ENCODE measurements around the gene DGKG.

DGKG gene

DNA sequence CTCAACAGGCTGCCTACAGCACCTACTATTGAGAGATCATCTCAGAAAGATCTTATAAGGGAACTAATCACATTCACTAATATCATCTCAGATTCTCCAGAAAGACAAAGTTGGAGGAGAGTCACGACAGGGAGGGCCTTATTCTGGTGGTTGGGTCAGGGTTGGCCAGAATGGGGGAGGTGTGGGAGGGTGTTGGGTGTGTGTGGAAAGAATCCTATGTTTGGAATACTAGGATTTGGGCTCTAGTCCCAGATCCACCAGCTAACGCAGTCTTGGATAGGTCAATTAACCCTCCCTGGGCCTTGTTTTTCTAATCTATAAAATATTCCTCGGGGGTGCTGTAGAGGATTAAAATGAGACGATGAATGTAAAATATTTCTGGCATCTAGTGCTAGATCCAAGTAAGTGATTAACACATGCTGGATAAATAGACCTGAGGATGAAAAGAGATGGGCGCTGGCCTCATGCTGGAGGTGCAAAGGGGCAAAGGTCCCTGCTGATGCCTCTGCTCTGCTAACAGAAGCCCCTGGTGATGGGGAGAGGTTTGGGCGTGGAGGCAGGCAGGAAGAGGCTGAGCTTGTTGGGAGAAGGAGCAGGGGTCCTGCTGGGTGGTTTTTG, 185.6 kb downstream of the DGKG start:
- Mint-ChIP-seq H3K4me1 (ENCODE audit: low read depth) (no peaks in the 10 kb centered on the region), H3K27ac (no peak overlapping the region), H3K27me3 (ENCODE audit: low read depth) (peaks cover 5% of the 10 kb centered on the region), H3K9me3 (no peaks in the 10 kb centered on the region), H3K36me3 (ENCODE audit: low read depth) (no peaks in the 10 kb centered on the region), H3K4me3 (no peak overlapping the region)
- DNase-seq (ENCODE audit: low spot score): no peak

DNA sequence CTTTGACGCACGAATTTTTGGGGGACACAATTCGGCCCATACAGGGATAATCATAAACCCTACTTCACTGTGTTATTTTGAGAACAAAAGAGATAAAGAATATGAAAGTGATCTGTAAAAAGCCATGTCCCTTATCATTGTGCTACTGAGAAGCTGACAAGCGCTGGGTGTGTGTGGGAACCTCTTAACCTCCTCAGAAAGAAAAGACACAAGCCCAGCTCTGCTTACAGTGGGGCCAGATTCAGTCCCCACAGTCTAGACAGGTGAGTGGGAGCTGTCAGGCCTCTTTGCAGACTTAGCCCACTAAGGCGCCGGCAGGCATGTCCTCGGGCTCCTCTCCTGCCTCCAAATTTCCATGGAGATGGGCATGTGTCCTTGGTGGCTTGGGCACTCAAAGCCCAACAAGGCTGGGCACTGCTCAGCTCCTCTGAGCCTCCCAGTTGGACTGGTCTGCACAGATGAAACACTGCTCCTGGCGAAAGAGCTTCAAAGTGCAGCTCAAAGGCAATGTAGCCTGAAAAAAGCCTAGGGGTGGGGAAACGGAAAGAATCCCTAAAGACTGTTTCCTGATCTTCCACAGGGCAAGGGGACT, 188.7 kb downstream of the DGKG start:
- no peak for DNase-seq (ENCODE audit: low spot score)
- H3K4me1 Mint-ChIP-seq (ENCODE audit: low read depth): no peaks in the 10 kb centered on the region
- no peak overlapping the region for H3K27ac Mint-ChIP-seq
- no peak overlapping the region for H3K4me3 Mint-ChIP-seq
- H3K36me3 Mint-ChIP-seq (ENCODE audit: low read depth): no peaks in the 10 kb centered on the region
- H3K9me3 Mint-ChIP-seq: no peaks in the 10 kb centered on the region
- peaks cover 10% of the 10 kb centered on the region for H3K27me3 Mint-ChIP-seq (ENCODE audit: low read depth)

DNA sequence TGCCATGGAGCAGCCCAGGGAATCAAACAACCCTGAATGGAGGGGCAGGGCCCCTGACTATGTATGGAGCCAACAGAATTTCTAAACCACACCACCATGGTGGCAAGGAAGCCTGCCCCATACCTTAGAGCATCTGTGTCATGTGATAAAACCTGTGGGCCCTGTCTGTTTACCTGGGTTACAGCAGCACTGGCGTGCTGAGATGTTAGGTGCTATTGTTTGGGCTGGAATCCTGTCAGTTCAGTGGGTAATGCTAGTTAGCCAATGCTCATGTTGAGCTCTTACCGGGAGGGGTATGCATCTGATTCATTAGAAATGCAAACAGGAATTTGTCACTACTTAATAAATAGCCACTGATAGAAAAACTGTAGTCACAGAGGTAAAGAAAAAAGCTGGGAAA, 189.7 kb downstream of the DGKG start:
- no peaks in the 10 kb centered on the region for H3K4me1 Mint-ChIP-seq (ENCODE audit: low read depth)
- no peaks in the 10 kb centered on the region for H3K36me3 Mint-ChIP-seq (ENCODE audit: low read depth)
- H3K27ac Mint-ChIP-seq: no peak overlapping the region
- no peak for DNase-seq (ENCODE audit: low spot score)
- H3K9me3 Mint-ChIP-seq: no peaks in the 10 kb centered on the region
- H3K4me3 Mint-ChIP-seq: no peak overlapping the region
- peaks cover 16% of the 10 kb centered on the region for H3K27me3 Mint-ChIP-seq (ENCODE audit: low read depth)

DNA sequence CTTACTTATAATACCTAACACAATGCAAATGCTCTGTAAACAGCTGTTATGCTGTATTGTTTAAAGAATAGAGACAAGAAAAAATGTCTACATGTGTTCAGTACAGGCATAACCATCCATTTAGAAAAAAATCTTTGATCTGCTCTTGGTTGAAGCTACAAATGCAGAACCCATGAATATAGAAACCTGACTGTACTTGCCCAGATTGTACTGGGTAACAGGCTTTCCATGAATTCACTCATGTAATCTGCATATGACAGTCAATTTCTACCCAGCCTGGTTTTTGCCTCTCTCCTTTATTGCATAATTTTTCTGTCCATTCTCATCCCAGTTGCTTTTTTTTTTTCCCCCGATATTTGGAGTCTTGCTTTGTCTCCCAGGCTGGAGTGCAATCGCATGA, 190.5 kb downstream of the DGKG start:
- H3K9me3 Mint-ChIP-seq: no peaks in the 10 kb centered on the region
- H3K4me3 Mint-ChIP-seq: no peak overlapping the region
- no peak for DNase-seq (ENCODE audit: low spot score)
- no peak overlapping the region for H3K27ac Mint-ChIP-seq
- H3K36me3 Mint-ChIP-seq (ENCODE audit: low read depth): no peaks in the 10 kb centered on the region
- H3K27me3 Mint-ChIP-seq (ENCODE audit: low read depth): peaks cover 18% of the 10 kb centered on the region
- H3K4me1 Mint-ChIP-seq (ENCODE audit: low read depth): no peaks in the 10 kb centered on the region

DNA sequence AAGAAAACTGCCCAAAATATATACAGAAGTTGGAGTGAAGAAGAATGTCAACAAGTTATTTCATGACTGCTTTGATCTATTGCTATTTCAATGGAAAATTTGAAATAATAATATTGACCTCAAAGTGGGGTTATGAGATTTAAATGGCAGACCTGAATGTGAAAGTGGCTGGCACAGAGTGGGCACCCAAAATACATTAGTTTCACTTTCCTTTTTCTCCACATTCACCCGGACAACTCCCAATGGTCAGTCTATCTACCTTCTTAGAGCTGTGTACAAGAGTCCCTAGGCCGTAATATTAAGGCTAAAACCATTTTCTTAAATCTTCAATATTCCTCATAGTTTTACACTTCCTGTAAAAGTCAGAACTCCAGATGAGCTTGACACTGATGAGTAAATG, 191.5 kb downstream of the DGKG start:
- no peaks in the 10 kb centered on the region for H3K4me1 Mint-ChIP-seq (ENCODE audit: low read depth)
- H3K9me3 Mint-ChIP-seq: no peaks in the 10 kb centered on the region
- DNase-seq (ENCODE audit: low spot score): no peak
- no peaks in the 10 kb centered on the region for H3K36me3 Mint-ChIP-seq (ENCODE audit: low read depth)
- H3K27me3 Mint-ChIP-seq (ENCODE audit: low read depth): peaks cover 25% of the 10 kb centered on the region
- no peak overlapping the region for H3K27ac Mint-ChIP-seq
- no peak overlapping the region for H3K4me3 Mint-ChIP-seq

DNA sequence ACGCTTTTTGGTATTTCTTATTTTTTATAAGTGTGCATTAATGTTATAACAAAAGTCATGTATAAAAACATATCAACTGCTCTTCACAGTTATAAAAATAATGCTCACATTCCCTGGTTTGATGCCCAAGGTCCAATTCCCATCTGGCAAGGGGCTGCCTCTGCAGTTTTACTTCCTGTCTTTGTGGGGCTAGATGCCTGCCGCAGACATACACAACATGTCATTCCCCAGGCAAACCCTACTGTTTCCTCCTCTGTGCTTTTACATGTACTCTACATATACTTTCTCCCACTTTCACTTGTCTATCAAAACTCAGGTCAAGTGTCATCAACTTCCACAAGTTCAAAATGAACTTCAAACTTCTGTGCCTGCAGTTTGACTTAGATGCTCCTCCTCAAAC, 192.7 kb downstream of the DGKG start:
- Mint-ChIP-seq H3K4me3 (no peak overlapping the region), H3K9me3 (no peaks in the 10 kb centered on the region), H3K36me3 (ENCODE audit: low read depth) (no peaks in the 10 kb centered on the region), H3K4me1 (ENCODE audit: low read depth) (no peaks in the 10 kb centered on the region), H3K27ac (no peak overlapping the region), H3K27me3 (ENCODE audit: low read depth) (peaks cover 31% of the 10 kb centered on the region)
- no peak for DNase-seq (ENCODE audit: low spot score)

DNA sequence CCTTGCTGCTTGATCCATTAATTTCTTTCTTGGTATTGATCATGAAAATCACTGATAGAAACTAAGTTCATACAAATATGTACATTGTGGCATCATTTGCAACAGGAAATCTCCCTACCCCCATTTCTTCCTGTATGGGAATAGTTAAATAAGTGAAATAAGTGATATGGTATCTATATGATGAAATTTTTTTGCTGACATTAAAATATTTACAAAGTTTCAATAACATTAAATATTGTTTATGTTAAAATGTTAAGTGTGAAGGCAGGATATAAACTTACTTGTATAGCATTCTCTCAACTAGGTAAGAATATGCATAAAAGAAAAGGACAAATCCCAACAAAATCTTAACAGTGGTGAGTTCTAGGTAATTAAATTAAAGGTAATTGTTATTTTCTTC, 193.1 kb downstream of the DGKG start:
- no peak overlapping the region for H3K27ac Mint-ChIP-seq
- H3K36me3 Mint-ChIP-seq (ENCODE audit: low read depth): no peaks in the 10 kb centered on the region
- peaks cover 35% of the 10 kb centered on the region for H3K27me3 Mint-ChIP-seq (ENCODE audit: low read depth)
- H3K4me1 Mint-ChIP-seq (ENCODE audit: low read depth): no peaks in the 10 kb centered on the region
- no peaks in the 10 kb centered on the region for H3K9me3 Mint-ChIP-seq
- DNase-seq (ENCODE audit: low spot score): no peak
- H3K4me3 Mint-ChIP-seq: no peak overlapping the region

DNA sequence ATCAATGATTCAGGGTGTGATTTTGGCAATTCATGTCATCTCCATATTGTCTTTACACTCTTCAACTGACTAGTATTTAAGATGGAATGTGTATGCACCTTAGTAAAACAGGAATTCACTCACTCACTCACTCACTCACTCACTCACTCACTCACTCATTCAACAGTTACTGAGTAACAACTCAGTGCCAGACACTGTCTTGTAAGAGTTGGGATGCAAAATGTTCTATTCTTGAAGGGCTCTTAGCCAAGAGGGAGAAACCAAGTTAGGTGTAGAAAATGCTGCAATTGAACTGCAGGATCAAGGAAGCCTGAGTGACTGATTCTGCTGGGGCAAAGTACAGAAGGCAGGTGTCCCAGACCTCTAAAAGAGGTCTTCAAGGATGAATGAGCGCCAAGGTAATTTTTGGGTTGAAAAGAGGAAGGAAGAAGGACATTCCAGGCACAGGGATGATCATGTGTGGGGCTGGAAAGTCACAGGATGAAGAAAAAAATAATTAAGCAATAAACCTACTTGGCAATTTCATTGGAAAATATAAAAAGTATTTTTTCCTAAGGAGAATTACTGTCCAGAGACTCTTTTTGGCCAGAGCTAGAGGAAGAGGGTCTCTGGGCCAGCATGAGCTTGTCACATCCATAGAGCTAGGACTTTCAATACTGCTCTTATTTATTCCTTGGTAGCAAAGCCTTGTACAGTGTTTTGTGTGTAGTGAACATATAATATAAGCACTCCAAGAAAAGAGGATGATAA, 194.2 kb downstream of the DGKG start:
- no peaks in the 10 kb centered on the region for H3K9me3 Mint-ChIP-seq
- DNase-seq (ENCODE audit: low spot score): no peak
- H3K4me3 Mint-ChIP-seq: no peak overlapping the region
- H3K27ac Mint-ChIP-seq: no peak overlapping the region
- no peaks in the 10 kb centered on the region for H3K4me1 Mint-ChIP-seq (ENCODE audit: low read depth)
- H3K36me3 Mint-ChIP-seq (ENCODE audit: low read depth): no peaks in the 10 kb centered on the region
- H3K27me3 Mint-ChIP-seq (ENCODE audit: low read depth): peaks cover 43% of the 10 kb centered on the region

DNA sequence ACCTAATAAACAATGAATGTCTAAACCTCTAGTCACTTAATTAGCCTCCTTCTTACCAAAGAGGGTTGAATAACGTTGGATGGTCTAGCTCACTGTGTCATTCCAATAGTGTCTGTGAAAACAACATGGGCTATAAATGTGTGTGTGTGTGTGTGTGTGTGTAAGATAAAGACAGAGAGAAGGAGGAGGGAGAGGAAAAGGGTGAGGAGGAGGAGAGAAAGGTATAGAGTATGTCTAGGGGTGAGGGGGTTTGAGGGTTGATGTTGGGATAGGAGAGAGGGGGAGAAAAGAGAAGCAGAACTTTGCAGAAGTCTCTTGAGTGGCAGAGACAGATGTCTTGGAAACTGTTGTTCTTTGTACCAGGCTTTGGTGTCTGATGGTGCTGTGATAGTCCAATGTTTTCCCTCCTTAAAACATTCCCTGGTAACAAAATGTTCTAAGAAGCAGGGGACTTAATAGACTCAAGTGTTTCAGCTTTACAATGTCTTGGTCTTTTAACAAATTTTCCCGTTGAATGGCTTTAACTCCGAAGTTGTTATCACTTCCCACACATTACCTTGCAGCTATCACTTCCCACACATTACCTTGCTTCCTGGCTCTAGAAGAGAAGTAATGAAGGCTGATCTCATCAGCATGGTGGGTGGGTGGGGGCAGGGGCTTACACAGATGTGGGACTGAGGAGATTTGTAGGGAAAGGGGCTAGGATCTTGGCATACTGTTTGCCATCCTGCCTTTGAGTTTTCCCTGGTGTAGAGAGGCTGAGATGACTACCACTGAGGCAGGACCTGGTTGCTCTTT, 195.3 kb downstream of the DGKG start:
- Mint-ChIP-seq H3K9me3 (no peaks in the 10 kb centered on the region), H3K27me3 (ENCODE audit: low read depth) (peaks cover 45% of the 10 kb centered on the region), H3K4me1 (ENCODE audit: low read depth) (no peaks in the 10 kb centered on the region), H3K27ac (no peak overlapping the region), H3K36me3 (ENCODE audit: low read depth) (no peaks in the 10 kb centered on the region), H3K4me3 (no peak overlapping the region)
- DNase-seq (ENCODE audit: low spot score): no peak

DNA sequence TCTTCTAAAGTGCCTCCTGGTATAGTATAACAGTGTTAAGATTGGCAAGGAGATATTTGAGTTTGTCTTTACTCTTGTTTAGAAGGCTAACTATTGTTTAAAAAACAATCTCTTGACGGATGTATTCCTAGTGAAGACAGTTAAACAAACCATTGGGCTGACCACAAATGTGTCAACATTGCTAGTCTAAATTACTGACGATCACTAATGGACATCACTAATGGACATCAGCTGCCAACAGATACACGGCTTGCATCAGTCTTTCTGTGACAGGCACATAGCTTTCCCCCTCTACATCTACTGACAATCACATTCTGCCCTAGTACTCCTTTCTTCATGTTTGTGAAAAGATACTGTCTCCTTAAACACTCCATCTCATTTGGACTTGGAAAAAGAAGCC, 196.0 kb downstream of the DGKG start:
- no peak for DNase-seq (ENCODE audit: low spot score)
- H3K9me3 Mint-ChIP-seq: no peaks in the 10 kb centered on the region
- H3K36me3 Mint-ChIP-seq (ENCODE audit: low read depth): no peaks in the 10 kb centered on the region
- H3K4me1 Mint-ChIP-seq (ENCODE audit: low read depth): no peaks in the 10 kb centered on the region
- no peak overlapping the region for H3K4me3 Mint-ChIP-seq
- H3K27ac Mint-ChIP-seq: no peak overlapping the region
- peaks cover 45% of the 10 kb centered on the region for H3K27me3 Mint-ChIP-seq (ENCODE audit: low read depth)

DNA sequence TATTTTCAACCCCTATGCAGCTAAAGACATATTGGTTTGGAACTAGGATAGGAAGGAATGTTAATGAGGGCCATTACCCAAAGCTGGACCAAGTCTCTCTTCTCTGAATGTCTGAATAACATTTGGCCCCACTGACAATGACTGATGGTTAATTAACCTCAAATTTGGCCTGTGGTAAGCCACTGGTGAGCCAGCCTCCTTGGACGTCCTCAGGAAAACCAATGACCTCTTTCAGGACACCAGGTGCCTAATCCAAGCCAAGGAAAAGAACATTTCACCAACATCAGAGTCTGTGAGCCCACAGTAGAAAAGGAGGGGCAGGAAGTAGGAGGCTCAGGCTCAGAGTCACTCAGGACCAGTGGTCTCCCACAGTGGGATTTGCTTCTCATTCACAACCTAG, 196.7 kb downstream of the DGKG start:
- no peaks in the 10 kb centered on the region for H3K36me3 Mint-ChIP-seq (ENCODE audit: low read depth)
- H3K4me1 Mint-ChIP-seq (ENCODE audit: low read depth): no peaks in the 10 kb centered on the region
- DNase-seq (ENCODE audit: low spot score): no peak
- no peak overlapping the region for H3K27ac Mint-ChIP-seq
- H3K27me3 Mint-ChIP-seq (ENCODE audit: low read depth): peaks cover 48% of the 10 kb centered on the region
- no peaks in the 10 kb centered on the region for H3K9me3 Mint-ChIP-seq
- no peak overlapping the region for H3K4me3 Mint-ChIP-seq

DNA sequence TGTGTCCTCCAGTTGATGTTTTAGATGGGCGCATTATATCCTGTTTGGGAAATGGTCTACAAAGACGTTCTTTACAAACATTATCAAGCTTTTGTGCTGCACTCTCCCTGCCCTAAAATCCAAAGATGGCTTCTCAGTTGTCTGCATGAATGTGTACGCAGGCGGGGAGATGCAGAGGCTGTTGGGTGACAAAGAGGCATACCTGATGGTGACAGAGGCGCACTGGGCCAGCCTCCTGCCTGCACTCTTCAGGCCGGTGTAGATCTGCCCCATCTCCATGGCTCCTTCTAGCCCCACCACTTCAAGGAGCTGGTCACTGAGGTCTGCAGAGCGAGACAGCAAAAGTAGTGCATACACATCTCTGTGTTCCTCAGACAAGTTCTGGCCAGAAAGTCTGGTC, 197.3 kb downstream of the DGKG start:
- no peak for DNase-seq (ENCODE audit: low spot score)
- Mint-ChIP-seq H3K36me3 (ENCODE audit: low read depth) (no peaks in the 10 kb centered on the region), H3K27me3 (ENCODE audit: low read depth) (peaks cover 51% of the 10 kb centered on the region), H3K9me3 (no peaks in the 10 kb centered on the region), H3K4me3 (no peak overlapping the region), H3K4me1 (ENCODE audit: low read depth) (no peaks in the 10 kb centered on the region), H3K27ac (no peak overlapping the region)

DNA sequence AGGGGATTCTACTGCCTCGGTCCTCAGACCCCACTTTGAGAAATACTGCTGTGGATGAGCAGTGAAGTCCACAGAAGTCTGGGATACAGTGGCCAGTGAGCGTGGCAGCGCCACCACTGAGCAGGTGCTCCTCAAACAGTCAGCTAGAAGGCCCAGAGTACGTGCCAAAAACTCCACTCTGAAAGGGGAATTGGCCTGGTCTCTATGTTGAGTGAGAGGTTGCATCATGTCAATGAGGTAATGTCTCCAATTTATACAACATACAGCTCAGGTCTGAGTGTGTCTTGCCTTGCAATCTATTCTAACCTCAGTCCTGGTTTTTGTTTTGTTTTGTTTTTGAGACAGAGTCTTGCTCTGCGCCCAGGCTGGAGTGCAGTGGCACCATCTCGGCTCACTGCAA, 199.8 kb downstream of the DGKG start:
- H3K4me1 Mint-ChIP-seq (ENCODE audit: low read depth): no peaks in the 10 kb centered on the region
- H3K4me3 Mint-ChIP-seq: no peak overlapping the region
- H3K9me3 Mint-ChIP-seq: no peaks in the 10 kb centered on the region
- H3K27ac Mint-ChIP-seq: no peak overlapping the region
- peaks cover 51% of the 10 kb centered on the region for H3K27me3 Mint-ChIP-seq (ENCODE audit: low read depth)
- no peaks in the 10 kb centered on the region for H3K36me3 Mint-ChIP-seq (ENCODE audit: low read depth)
- no peak for DNase-seq (ENCODE audit: low spot score)

DNA sequence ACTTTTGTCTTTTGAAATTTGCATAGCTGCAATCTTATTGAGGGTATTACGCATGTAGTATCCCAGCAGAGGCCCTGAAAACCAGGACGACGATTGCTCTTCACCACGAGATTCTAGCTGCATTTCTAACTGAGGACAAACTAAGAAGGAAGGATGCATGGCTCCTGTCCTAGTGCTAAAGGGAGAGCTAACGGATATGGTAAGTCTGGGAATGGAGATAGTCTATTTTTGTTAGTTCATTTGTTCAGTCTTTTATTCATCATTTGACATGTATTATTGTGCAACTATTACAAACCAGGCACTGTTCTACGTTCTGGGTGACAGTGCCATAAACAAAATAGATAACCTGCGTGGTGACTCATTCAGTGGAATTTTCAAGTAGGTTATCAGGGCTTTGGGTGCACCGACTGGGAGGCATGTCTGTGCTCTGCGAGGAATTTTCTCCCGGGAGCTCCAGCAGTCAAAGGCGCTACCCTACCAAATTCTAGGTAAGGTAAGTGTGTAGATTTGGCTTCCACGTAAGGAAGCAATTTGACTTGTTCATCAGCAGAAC, 201.3 kb downstream of the DGKG start:
- no peaks in the 10 kb centered on the region for H3K9me3 Mint-ChIP-seq
- DNase-seq (ENCODE audit: low spot score): no peak
- H3K27ac Mint-ChIP-seq: no peak overlapping the region
- no peak overlapping the region for H3K4me3 Mint-ChIP-seq
- H3K4me1 Mint-ChIP-seq (ENCODE audit: low read depth): no peaks in the 10 kb centered on the region
- H3K36me3 Mint-ChIP-seq (ENCODE audit: low read depth): no peaks in the 10 kb centered on the region
- H3K27me3 Mint-ChIP-seq (ENCODE audit: low read depth): peaks cover 50% of the 10 kb centered on the region

Measured in T-helper 2 cell treated with Interferon-gamma antibody and Interleukin-4, amounts not matched to agents 5 μg/mL and 100 μg/mL, for 36 hours (primary cell).